Stimulated activated CD4-positive, alpha-beta T cell treated with anti-CD3 and anti-CD28 coated beads, Interleukin-2, amount 100 ng/mL, for 24 hours (primary cell): ENCODE results near the gene DRC3.
"Not testable (repeated sequence)": the region's sequence is repeated elsewhere in the genome, so short reads cannot be mapped to it uniquely, and the experiment has no call there.

Experiments used
- DNase-seq, 2 donors: peaks; one replicate each; pipeline ENCODE4 v3.0.0-alpha.2; 2020

DRC3 gene

GRCh38 chr17:17972126-17972951 lies at the start of gene DRC3, which contains the start of gene TOM1L2:
Gene DRC3 (plus strand): TSS chr17:17972862. CDS start chr17:17977599, 4,737 bp downstream.
Gene TOM1L2 (minus strand): TSS chr17:17972400. CDS start chr17:17972313, 87 bp downstream.
- peak; percentile 99 to 100 for DNase-seq

GRCh38 chr17:17924131-17924856 lies 48.4 kb upstream of the DRC3 start:
- DNase-seq, result no peak

- no peak for DNase-seq
Measured at GRCh38 chr17:17924857-17925250, 47.8 kb upstream of the DRC3 start.

- no peak for DNase-seq
Measured at GRCh38 chr17:17926036-17926435, 46.6 kb upstream of the DRC3 start.

GRCh38 chr17:17926840-17927449 lies 45.7 kb upstream of the DRC3 start:
- no peak for DNase-seq

GRCh38 chr17:17928398-17929287 lies 44.0 kb upstream of the DRC3 start:
- DNase-seq, result no peak

- DNase-seq, result no peak
Measured at GRCh38 chr17:17929655-17930380, 42.8 kb upstream of the DRC3 start.

- no peak for DNase-seq
Measured at GRCh38 chr17:17930674-17931073, 42.0 kb upstream of the DRC3 start.

GRCh38 chr17:17931159-17931558 lies 41.5 kb upstream of the DRC3 start:
- no peak for DNase-seq

GRCh38 chr17:17933775-17934174 lies 38.9 kb upstream of the DRC3 start:
- no peak for DNase-seq

GRCh38 chr17:17934214-17934613 lies 38.4 kb upstream of the DRC3 start:
- DNase-seq, result no peak

- no peak for DNase-seq
Measured at GRCh38 chr17:17934806-17935205, 37.9 kb upstream of the DRC3 start.

GRCh38 chr17:17935321-17936271 lies 37.1 kb upstream of the DRC3 start:
- DNase-seq, result no peak

- no peak for DNase-seq
Measured at GRCh38 chr17:17937201-17937853, 35.3 kb upstream of the DRC3 start.

GRCh38 chr17:17937958-17938357 lies 34.7 kb upstream of the DRC3 start:
- no peak for DNase-seq

GRCh38 chr17:17938388-17939107 lies 34.1 kb upstream of the DRC3 start:
- no peak for DNase-seq

GRCh38 chr17:17939941-17940340 lies 32.7 kb upstream of the DRC3 start:
- not testable (repeated sequence) for DNase-seq

- no peak for DNase-seq
Measured at GRCh38 chr17:17940441-17940911, 32.2 kb upstream of the DRC3 start.

GRCh38 chr17:17941015-17941414 lies 31.6 kb upstream of the DRC3 start:
- DNase-seq, result no peak
